Lung (tissue), 12 donors: ENCODE data around the gene LCN12. TPM values are rescaled to one million over a fixed set of nuclear protein-coding genes. Genes with fewer than 3 reads are reported as not detected.

Source experiments
- ATAC-seq: fragments of 200-7000 bp; cut with Tn5 transposase; one replicate; pipeline ENCODE4 v1.9.1; 2020; ENCODE audit warnings: moderate number of reproducible peaks; ENCODE audit not compliant: insufficient read depth, low FRiP score
- DNase-seq, 3 donors: peaks; one replicate each; pipeline ENCODE4 v3.0.0-alpha.2; 2013 to 2017
- H3K27ac ChIP-seq, 2 donors: one replicate each; pipeline ENCODE4 v1.5.1; 2013; ENCODE audit warnings: mild to moderate bottlenecking in 2 of 2, moderate library complexity in 2 of 2, control low read depth in 1 of 2, inconsistent platforms in 1 of 2, low read depth in 1 of 2, low read length in 1 of 2
- H3K27me3 ChIP-seq, 3 donors: one replicate each; pipeline ENCODE4 v1.5.1; 2013; ENCODE audit warnings: low read length in 2 of 3; ENCODE audit not compliant: control insufficient read depth in 3 of 3, insufficient read depth in 3 of 3
- H3K36me3 ChIP-seq, 4 donors: one replicate each; pipeline ENCODE4 v1.5.1; 2013; ENCODE audit warnings: low read length in 4 of 4, mild to moderate bottlenecking in 1 of 4, moderate library complexity in 1 of 4; ENCODE audit not compliant: control insufficient read depth in 4 of 4, insufficient read depth in 4 of 4
- H3K4me1 ChIP-seq, 5 donors: one replicate each; pipeline ENCODE4 v1.5.1; 2013; ENCODE audit warnings: low read length in 5 of 5, mild to moderate bottlenecking in 2 of 5, moderate library complexity in 1 of 5; ENCODE audit not compliant: control insufficient read depth in 5 of 5, insufficient read depth in 5 of 5
- H3K4me3 ChIP-seq: one replicate; pipeline ENCODE4 v1.5.1; 2013; ENCODE audit warnings: mild to moderate bottlenecking, control low read depth, moderate library complexity
- H3K9ac ChIP-seq, 2 donors: one replicate each; pipeline ENCODE4 v1.5.1; 2013; ENCODE audit warnings: low read length in 2 of 2, control low read depth in 1 of 2; ENCODE audit not compliant: insufficient read depth in 1 of 2
- H3K9me3 ChIP-seq, 4 donors: one replicate each; pipeline ENCODE4 v1.5.1; 2013; ENCODE audit warnings: low read length in 3 of 4, mild to moderate bottlenecking in 1 of 4, moderate library complexity in 1 of 4; ENCODE audit not compliant: control insufficient read depth in 4 of 4, insufficient read depth in 3 of 4
- CTCF ChIP-seq: IDR thresholded peaks from 2 replicates; pipeline ENCODE4 v1.5.1; 2012; ENCODE audit warnings: mild to moderate bottlenecking; ENCODE audit errors: control extremely low read depth, extremely low read depth
- WGBS, 2 donors: extraction: QIAGEN DNeasy Blood & Tissue Kit; methylation state at CpG; one replicate each; pipeline ENCODE4 v1.1.7; 2013; 5-methylcytosine and 5-hydroxymethylcytosine counted together
- polyA plus RNA-seq, 2 donors: library from polyadenylated mRNA; stranded (reverse); fragments of 200-250 nt; gene quantifications; one replicate each; pipeline ENCODE4 v1.2.1, GENCODE V29; 2013
- total RNA-seq, 2 donors: library from RNA; depleted of rRNA in 1 of 2; stranded (reverse); fragments of >200 nt in 1 of 2; gene quantifications; one replicate each; pipeline ENCODE4 v1.2.1, GENCODE V29; 2014 to 2021
- donor health status: control.
- donor health status: control.
- donor health status: Bipolar disorder and iron deficiency.
- donor health status: healthy.
- donor health status: DM: yes; HTN: yes; CAD: no.

The LCN12 gene
- total and polyA plus RNA-seq, 4 donors, result 0.35 to 6.3 (median 3.2) TPM

DNA sequence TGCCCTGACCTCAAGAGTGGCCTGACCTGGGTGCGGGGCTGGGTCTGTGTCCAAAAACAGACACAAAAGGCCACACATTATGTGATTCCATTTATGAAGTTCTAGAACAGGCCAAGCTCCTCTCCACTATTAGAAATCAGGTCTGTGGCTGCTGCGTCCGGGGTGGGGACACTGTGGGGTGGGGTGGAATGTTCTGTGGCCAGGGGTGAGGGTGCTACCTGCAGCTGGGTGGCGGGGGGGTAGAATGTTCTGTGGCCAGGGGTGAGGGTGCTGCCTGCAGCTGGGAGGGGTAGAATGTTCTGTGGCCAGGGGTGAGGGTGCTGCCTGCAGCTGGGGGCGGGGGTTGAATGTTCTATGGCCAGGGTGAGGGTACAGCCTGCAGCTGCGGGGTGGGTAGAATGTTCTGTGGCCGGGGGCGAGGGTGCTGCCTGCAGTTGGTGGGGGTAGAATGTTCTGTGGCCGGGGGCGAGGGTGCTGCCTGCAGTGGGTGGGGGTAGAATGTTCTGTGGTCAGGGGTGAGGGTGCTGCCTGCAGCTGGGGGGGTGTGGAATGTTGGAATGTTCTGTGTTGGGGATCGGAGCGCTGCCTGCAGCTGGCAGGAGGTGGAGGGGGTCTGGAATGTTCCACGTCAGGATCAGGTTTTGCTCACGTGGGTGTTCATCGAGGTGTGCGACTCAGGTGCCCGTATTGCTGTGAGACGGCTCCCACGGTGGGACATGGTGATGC lies 8.3 kb downstream of the LCN12 start:
- H3K9ac ChIP-seq, result no peak overlapping the region
- 76 to 87% methylated on average over 19 of the region's 19 CpGs for WGBS, 2 donors
- no peak for TF ChIP-seq CTCF
- no peak overlapping the region for H3K27ac ChIP-seq
- H3K4me3 ChIP-seq, result no peak overlapping the region
- H3K36me3 ChIP-seq, result no peaks in the 10 kb centered on the region
- DNase-seq, result no peak
- no peaks in the 10 kb centered on the region for H3K27me3 ChIP-seq
- ATAC-seq, result no peak
- peaks cover 0 to 8% (median 0%) of the 10 kb centered on the region in 5 donors for H3K4me1 ChIP-seq
- H3K9me3 ChIP-seq, result no peaks in the 10 kb centered on the region

GRCh38 chr9:136960938-136961275 lies 8.8 kb downstream of the LCN12 start:
- Histone ChIP-seq H3K9me3 (no peaks in the 10 kb centered on the region), H3K4me3 (no peak overlapping the region), H3K27me3 (no peaks in the 10 kb centered on the region), H3K4me1 (peaks cover 0 to 8% (median 0%) of the 10 kb centered on the region in 5 donors), H3K36me3 (no peaks in the 10 kb centered on the region), H3K27ac (no peak overlapping the region), H3K9ac (no peak overlapping the region)
- no peak for DNase-seq
- TF ChIP-seq CTCF, result no peak
- 89 to 97% methylated on average over 15 of the region's 15 CpGs for WGBS, 2 donors
- no peak for ATAC-seq

GRCh38 chr9:136961279-136962065 lies 9.4 kb downstream of the LCN12 start:
- H3K9ac ChIP-seq, result no peak overlapping the region
- ATAC-seq (no peak), DNase-seq (no peak)
- no peaks in the 10 kb centered on the region for H3K27me3 ChIP-seq
- no peak overlapping the region for H3K27ac ChIP-seq
- no peaks in the 10 kb centered on the region for H3K9me3 ChIP-seq
- H3K4me1 ChIP-seq, result peaks cover 0 to 8% (median 3%) of the 10 kb centered on the region in 5 donors
- TF ChIP-seq CTCF, result no peak
- no peaks in the 10 kb centered on the region for H3K36me3 ChIP-seq
- no peak overlapping the region for H3K4me3 ChIP-seq
- WGBS, 2 donors, result 83 to 86% methylated on average over 23 of the region's 23 CpGs
